Trophoblast cell (in vitro differentiated cells and primary cell): ENCODE measurements around the gene ACOX3.

Source experiments
- DNase-seq, 2 donors: peaks; one replicate each; pipeline ENCODE4 v3.0.0-alpha.2; 2016
- H2AFZ ChIP-seq: 2 replicates; pipeline ENCODE4 v1.6.1; 2013; ENCODE audit warnings: low read length, moderate library complexity, mild to moderate bottlenecking; ENCODE audit not compliant: insufficient read depth, poor library complexity
- H2AK5ac ChIP-seq: 2 replicates; pipeline ENCODE4 v1.6.1; 2013; ENCODE audit warnings: mild to moderate bottlenecking, low read length
- H2BK120ac ChIP-seq: 2 replicates; pipeline ENCODE4 v1.6.1; 2013; ENCODE audit warnings: low read length, mild to moderate bottlenecking, moderate library complexity; ENCODE audit not compliant: insufficient read depth, poor library complexity
- H2BK12ac ChIP-seq: 2 replicates; pipeline ENCODE4 v1.6.1; 2013; ENCODE audit warnings: mild to moderate bottlenecking, low read length, moderate library complexity
- H2BK5ac ChIP-seq: 2 replicates; pipeline ENCODE4 v1.6.1; 2013; ENCODE audit warnings: low read length, low read depth, moderate library complexity, mild to moderate bottlenecking; ENCODE audit not compliant: poor library complexity
- H3K14ac ChIP-seq: 2 replicates; pipeline ENCODE4 v1.6.1; 2013; ENCODE audit warnings: mild to moderate bottlenecking, low read length
- H3K18ac ChIP-seq: 2 replicates; pipeline ENCODE4 v1.6.1; 2013; ENCODE audit warnings: mild to moderate bottlenecking, low read length
- H3K23ac ChIP-seq: 2 replicates; pipeline ENCODE4 v1.6.1; 2013; ENCODE audit warnings: low read length
- H3K27ac ChIP-seq: 2 replicates; pipeline ENCODE4 v1.5.1; 2013; ENCODE audit warnings: low read depth, mild to moderate bottlenecking, inconsistent platforms, low read length, moderate library complexity
- H3K27me3 ChIP-seq: 2 replicates; pipeline ENCODE4 v1.6.1; 2013; ENCODE audit warnings: inconsistent platforms, mild to moderate bottlenecking, low read length, moderate library complexity; ENCODE audit not compliant: insufficient read depth
- H3K36me3 ChIP-seq, 2 experiments: 1 replicate in 1 of 2; 2 replicates in 1 of 2; pipeline ENCODE4 v1.6.1; 2013; ENCODE audit warnings: low read length in 2 of 2, mild to moderate bottlenecking in 2 of 2, moderate library complexity in 1 of 2; ENCODE audit not compliant: insufficient read depth in 2 of 2, control insufficient read depth in 1 of 2
- H3K4ac ChIP-seq: 2 replicates; pipeline ENCODE4 v1.6.1; 2013; ENCODE audit warnings: low read depth, mild to moderate bottlenecking, low read length, moderate library complexity
- H3K4me1 ChIP-seq, 2 experiments: 1 replicate in 1 of 2; 2 replicates in 1 of 2; pipeline ENCODE4 v1.6.1; 2013; ENCODE audit warnings: low read length in 2 of 2, mild to moderate bottlenecking in 2 of 2, moderate library complexity in 1 of 2; ENCODE audit not compliant: insufficient read depth in 2 of 2, control insufficient read depth in 1 of 2
- H3K4me2 ChIP-seq: 2 replicates; pipeline ENCODE4 v1.6.1; 2013; ENCODE audit warnings: inconsistent platforms, mild to moderate bottlenecking, low read length, moderate library complexity
- H3K4me3 ChIP-seq: 2 replicates; pipeline ENCODE4 v1.5.1; 2013; ENCODE audit warnings: mild to moderate bottlenecking, low read depth, low read length, inconsistent platforms
- H3K79me1 ChIP-seq: one replicate; pipeline ENCODE4 v1.6.1; 2013; ENCODE audit warnings: low read length
- H3K79me2 ChIP-seq: 2 replicates; pipeline ENCODE4 v1.6.1; 2013; ENCODE audit warnings: low read length, mild to moderate bottlenecking; ENCODE audit not compliant: control insufficient read depth, insufficient read depth, poor library complexity
- H3K9ac ChIP-seq: 2 replicates; pipeline ENCODE4 v1.6.1; 2013; ENCODE audit warnings: mild to moderate bottlenecking, low read length
- H3K9me3 ChIP-seq: 2 replicates; pipeline ENCODE4 v1.6.1; 2013; ENCODE audit warnings: low read depth, mild to moderate bottlenecking, control low read depth, inconsistent platforms, low read length; ENCODE audit not compliant: insufficient read depth
- H4K12ac ChIP-seq: 2 replicates; pipeline ENCODE4 v1.6.1; 2013; ENCODE audit warnings: low read depth, mild to moderate bottlenecking, low read length, moderate library complexity
- H4K8ac ChIP-seq: 2 replicates; pipeline ENCODE4 v1.6.1; 2013; ENCODE audit warnings: low read depth, mild to moderate bottlenecking, low read length, moderate library complexity
- H4K91ac ChIP-seq: one replicate; pipeline ENCODE4 v1.6.1; 2013; ENCODE audit warnings: low read depth, mild to moderate bottlenecking, low read length, moderate library complexity
- WGBS: extraction: QIAGEN DNeasy Blood & Tissue Kit; methylation state at CpG from one replicate; pipeline ENCODE4 v1.1.7; 2013; ENCODE audit warnings: missing lambda C conversion rate; ENCODE audit not compliant: insufficient read length, insufficient coverage; ENCODE audit errors: extremely low coverage; 5-methylcytosine and 5-hydroxymethylcytosine counted together

Gene ACOX3

DNA sequence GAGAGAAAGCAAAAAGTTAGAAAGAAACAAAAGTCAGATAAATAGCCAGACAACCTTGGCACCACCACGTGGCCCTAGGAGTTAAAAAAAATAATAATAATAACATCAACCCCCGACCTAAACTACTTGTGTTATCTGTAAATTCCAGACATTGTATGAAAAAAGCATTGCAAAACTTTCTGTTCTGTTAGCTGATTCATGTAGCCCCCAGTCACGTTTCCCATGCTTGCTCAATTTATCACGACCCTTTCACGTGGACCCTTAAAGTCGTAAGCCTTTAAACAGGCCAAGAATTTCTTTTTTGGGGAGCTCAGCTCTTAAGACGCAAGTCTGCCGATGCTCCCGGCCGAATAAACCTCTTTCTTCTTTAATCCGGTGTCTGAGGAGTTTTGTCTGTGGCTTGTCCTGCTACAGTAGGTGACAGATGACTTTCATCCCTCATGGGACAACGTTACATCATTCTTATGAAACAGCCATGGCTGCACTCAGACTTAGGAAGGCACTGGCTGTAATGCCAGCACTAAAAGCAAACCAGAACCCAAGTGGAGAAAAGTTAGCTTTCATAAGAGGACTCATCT lies 520 bp downstream of the ACOX3 start:
- peak overlapping the region; percentile 92 for H2AFZ ChIP-seq
- peak overlapping the region; percentile 70 for H3K9ac ChIP-seq
- H3K27me3 ChIP-seq, result no peaks in the 10 kb centered on the region
- H3K4ac ChIP-seq, result peak overlapping the region; percentile 33
- no peak overlapping the region for H3K23ac ChIP-seq
- peak overlapping the region; percentile 79 for H3K27ac ChIP-seq
- H2BK12ac ChIP-seq, result peak overlapping the region; percentile 8
- peaks cover 5 to 23% of the 10 kb centered on the region in 2 experiments for H3K4me1 ChIP-seq
- peaks cover 10% of the 10 kb centered on the region for H3K79me1 ChIP-seq
- H4K12ac ChIP-seq, result peak overlapping the region; percentile 90
- H2BK5ac ChIP-seq, result peak overlapping the region; percentile 71
- no CpG with 5 or more reads among the region's 12 CpGs for WGBS
- H3K4me3 ChIP-seq, result peak overlapping the region; percentile 87
- peak overlapping the region; percentile 88 for H4K91ac ChIP-seq
- H2AK5ac ChIP-seq, result peak overlapping the region; percentile 35
- peak overlapping the region; percentile 89 for H3K18ac ChIP-seq
- H3K4me2 ChIP-seq, result peak overlapping the region; percentile 99
- peak overlapping the region; percentile 95 for H4K8ac ChIP-seq
- peaks cover 8% of the 10 kb centered on the region for H3K79me2 ChIP-seq
- peak overlapping the region; percentile 91 for H3K14ac ChIP-seq
- H2BK120ac ChIP-seq, result peak overlapping the region; percentile 71
- no peaks in the 10 kb centered on the region for H3K9me3 ChIP-seq
- H3K36me3 ChIP-seq, result no peaks in the 10 kb centered on the region
- DNase-seq, result peak; percentile 40 to 74

- H3K4me1 ChIP-seq, result peaks cover 5 to 23% of the 10 kb centered on the region in 2 experiments
- no peak overlapping the region for H3K4me2 ChIP-seq
- no peak overlapping the region for H2BK12ac ChIP-seq
- H3K27ac ChIP-seq, result no peak overlapping the region
- H3K9me3 ChIP-seq, result no peaks in the 10 kb centered on the region
- DNase-seq, result no peak
- H4K12ac ChIP-seq, result no peak overlapping the region
- no peak overlapping the region for H3K4me3 ChIP-seq
- peaks cover 10% of the 10 kb centered on the region for H3K79me1 ChIP-seq
- H3K36me3 ChIP-seq, result no peaks in the 10 kb centered on the region
- H3K23ac ChIP-seq, result no peak overlapping the region
- WGBS, result no CpG with 5 or more reads among the region's 3 CpGs
- no peak overlapping the region for H2AFZ ChIP-seq
- H2BK5ac ChIP-seq, result no peak overlapping the region
- no peaks in the 10 kb centered on the region for H3K27me3 ChIP-seq
- no peak overlapping the region for H3K9ac ChIP-seq
- H3K4ac ChIP-seq, result no peak overlapping the region
- H2AK5ac ChIP-seq, result no peak overlapping the region
- no peak overlapping the region for H4K8ac ChIP-seq
- no peak overlapping the region for H3K14ac ChIP-seq
- no peak overlapping the region for H4K91ac ChIP-seq
- no peak overlapping the region for H3K18ac ChIP-seq
- H3K79me2 ChIP-seq, result peaks cover 8% of the 10 kb centered on the region
- H2BK120ac ChIP-seq, result no peak overlapping the region
Observed at GRCh38 chr4:8439168-8439567, 1.4 kb downstream of the ACOX3 start.

DNA sequence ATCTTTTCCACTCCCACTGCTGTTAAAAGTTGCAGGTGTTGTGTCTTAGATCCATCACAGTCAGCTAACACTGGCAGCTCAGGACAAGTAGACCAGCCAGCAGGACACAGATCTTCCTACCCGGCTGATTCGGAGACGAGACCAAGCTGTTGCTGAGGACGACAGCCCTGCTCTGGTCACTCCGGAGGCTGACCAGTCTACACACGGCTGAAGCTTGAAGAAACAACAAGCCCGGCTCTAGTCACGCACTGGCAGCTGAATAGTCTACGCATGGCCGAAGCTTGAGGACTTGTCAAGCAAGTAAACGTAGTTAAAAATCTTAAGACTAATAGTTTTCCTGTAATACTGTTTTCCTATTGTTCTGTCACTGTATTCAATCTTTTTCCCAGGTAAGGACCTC lies 1.8 kb downstream of the ACOX3 start:
- Histone ChIP-seq H2AFZ (no peak overlapping the region), H3K4me1 (peaks cover 5 to 23% of the 10 kb centered on the region in 2 experiments), H3K79me2 (peaks cover 8% of the 10 kb centered on the region), H3K18ac (no peak overlapping the region), H4K91ac (no peak overlapping the region), H4K12ac (no peak overlapping the region), H3K4me2 (no peak overlapping the region), H3K36me3 (no peaks in the 10 kb centered on the region), H2BK12ac (no peak overlapping the region), H2BK120ac (no peak overlapping the region), H3K4me3 (no peak overlapping the region), H3K79me1 (peaks cover 10% of the 10 kb centered on the region), H4K8ac (no peak overlapping the region), H3K9me3 (no peaks in the 10 kb centered on the region), H3K23ac (no peak overlapping the region), H3K27ac (no peak overlapping the region), H2BK5ac (no peak overlapping the region), H3K9ac (no peak overlapping the region), H3K27me3 (no peaks in the 10 kb centered on the region), H3K4ac (no peak overlapping the region), H3K14ac (no peak overlapping the region), H2AK5ac (no peak overlapping the region)
- DNase-seq, result no peak
- no CpG with 5 or more reads among the region's 11 CpGs for WGBS

DNA sequence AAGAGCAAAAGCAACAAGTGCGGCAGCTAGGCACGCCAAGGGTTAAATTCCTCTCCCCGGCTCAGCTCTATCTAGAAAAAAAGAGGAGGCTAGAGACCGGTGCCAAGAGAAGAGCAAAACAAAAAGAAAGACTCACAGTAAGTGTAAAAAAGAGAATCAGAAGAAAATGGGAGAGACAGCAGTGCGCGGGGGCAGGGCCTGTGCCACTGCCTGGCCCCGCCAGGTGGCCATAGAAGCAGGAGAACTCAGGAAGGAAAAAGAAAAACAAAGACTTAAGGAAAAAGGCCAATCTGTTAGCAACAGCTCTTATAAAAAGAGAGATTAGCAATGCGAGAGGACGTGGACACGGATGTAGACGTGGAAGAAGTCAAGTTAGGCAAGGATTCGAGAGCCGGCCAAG lies 3.2 kb downstream of the ACOX3 start:
- DNase-seq, result no peak
- Histone ChIP-seq H3K18ac (no peak overlapping the region), H4K91ac (no peak overlapping the region), H3K27ac (no peak overlapping the region), H3K36me3 (no peaks in the 10 kb centered on the region), H3K79me1 (peaks cover 10% of the 10 kb centered on the region), H2BK5ac (no peak overlapping the region), H3K4me1 (peaks cover 2 to 15% of the 10 kb centered on the region in 2 experiments), H4K12ac (no peak overlapping the region), H2BK12ac (no peak overlapping the region), H4K8ac (no peak overlapping the region), H3K4me2 (peak overlapping the region; percentile 26), H2AFZ (no peak overlapping the region), H3K9me3 (no peaks in the 10 kb centered on the region), H3K79me2 (peaks cover 8% of the 10 kb centered on the region), H3K9ac (no peak overlapping the region), H2AK5ac (no peak overlapping the region), H3K27me3 (no peaks in the 10 kb centered on the region), H3K4ac (no peak overlapping the region), H3K14ac (no peak overlapping the region), H3K4me3 (no peak overlapping the region), H2BK120ac (no peak overlapping the region), H3K23ac (no peak overlapping the region)
- WGBS, result no CpG with 5 or more reads among the region's 13 CpGs
